DMS114 treated with DMSO at 0.1 percent for 48 hours (cell line): Measurements from ENCODE around the gene CLIC3.

Experiments
- DNase-seq: peaks from one replicate; lab custom pipeline; 2025; ENCODE audit not compliant: unreplicated experiment; lab: John Stamatoyannopoulos, UW

Gene CLIC3

GRCh38 chr9:136968333-136969127 lies 27.8 kb downstream of the CLIC3 start:
- DNase-seq: no peak

GRCh38 chr9:136965771-136966484 lies 30.4 kb downstream of the CLIC3 start:
- DNase-seq: no peak

GRCh38 chr9:136964833-136965422 lies 31.4 kb downstream of the CLIC3 start:
- no peak for DNase-seq

GRCh38 chr9:136964171-136964689 lies 32.1 kb downstream of the CLIC3 start:
- no peak for DNase-seq

GRCh38 chr9:136963751-136964150 lies 32.6 kb downstream of the CLIC3 start:
- DNase-seq: no peak

GRCh38 chr9:136963341-136963740 lies 33.0 kb downstream of the CLIC3 start:
- DNase-seq: no peak

- DNase-seq: no peak
Observed at GRCh38 chr9:136962701-136963248, 33.6 kb downstream of the CLIC3 start.

- DNase-seq: no peak
Observed at GRCh38 chr9:136962163-136962562, 34.2 kb downstream of the CLIC3 start.

- DNase-seq: no peak
Observed at GRCh38 chr9:136961279-136962065, 34.9 kb downstream of the CLIC3 start.

- no peak for DNase-seq
Observed at GRCh38 chr9:136960938-136961275, 35.5 kb downstream of the CLIC3 start.

- DNase-seq: no peak
Observed at GRCh38 chr9:136960212-136960937, 36.0 kb downstream of the CLIC3 start.

GRCh38 chr9:136958898-136959850 lies 37.2 kb downstream of the CLIC3 start:
- no peak for DNase-seq

GRCh38 chr9:136958473-136958872 lies 37.9 kb downstream of the CLIC3 start:
- no peak for DNase-seq

GRCh38 chr9:136957901-136958300 lies 38.5 kb downstream of the CLIC3 start:
- DNase-seq: no peak

GRCh38 chr9:136957461-136957860 lies 38.9 kb downstream of the CLIC3 start:
- no peak for DNase-seq

GRCh38 chr9:136956604-136957003 lies 39.8 kb downstream of the CLIC3 start:
- DNase-seq: no peak

- no peak for DNase-seq
Observed at GRCh38 chr9:136955943-136956335, 40.4 kb downstream of the CLIC3 start.

GRCh38 chr9:136955202-136955942 lies 41.0 kb downstream of the CLIC3 start:
- no peak for DNase-seq
